ENCODE data around the gene CXCR6.

The CXCR6 gene

GRCh38 chr3:45949432-45949831 lies 6.2 kb downstream of the CXCR6 start:
- no peak for DNase-seq

GRCh38 chr3:45950131-45950530 lies 6.9 kb downstream of the CXCR6 start:
- DNase-seq, result peak; percentile 10

- DNase-seq, result peak; percentile 5
Measured at GRCh38 chr3:45950686-45951600, 7.7 kb downstream of the CXCR6 start.

- DNase-seq, result no peak
Measured at GRCh38 chr3:45951946-45952345, 8.7 kb downstream of the CXCR6 start.

- DNase-seq, result no peak
Measured at GRCh38 chr3:45952456-45952855, 9.2 kb downstream of the CXCR6 start.

DNA sequence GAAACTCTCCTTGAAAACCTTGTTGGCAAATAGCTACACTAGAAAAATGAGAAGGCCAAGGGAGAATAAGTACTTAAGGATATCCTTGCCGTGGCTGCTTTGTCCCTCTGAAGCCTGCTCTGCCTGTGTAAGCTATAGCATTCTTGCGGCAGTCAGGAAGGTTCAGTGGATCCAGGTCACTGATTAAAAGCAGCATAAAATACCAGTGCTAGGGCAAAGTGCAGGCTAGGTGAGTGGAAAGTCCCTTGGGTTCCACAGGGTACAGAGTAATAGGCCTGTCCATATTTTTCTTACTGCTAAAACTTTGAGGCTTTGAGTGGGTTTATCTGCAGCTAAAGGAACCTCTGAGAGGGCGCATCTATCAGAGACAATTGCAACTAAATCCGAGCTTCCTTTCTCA lies 10.3 kb downstream of the CXCR6 start:
- no peak for DNase-seq

DNA sequence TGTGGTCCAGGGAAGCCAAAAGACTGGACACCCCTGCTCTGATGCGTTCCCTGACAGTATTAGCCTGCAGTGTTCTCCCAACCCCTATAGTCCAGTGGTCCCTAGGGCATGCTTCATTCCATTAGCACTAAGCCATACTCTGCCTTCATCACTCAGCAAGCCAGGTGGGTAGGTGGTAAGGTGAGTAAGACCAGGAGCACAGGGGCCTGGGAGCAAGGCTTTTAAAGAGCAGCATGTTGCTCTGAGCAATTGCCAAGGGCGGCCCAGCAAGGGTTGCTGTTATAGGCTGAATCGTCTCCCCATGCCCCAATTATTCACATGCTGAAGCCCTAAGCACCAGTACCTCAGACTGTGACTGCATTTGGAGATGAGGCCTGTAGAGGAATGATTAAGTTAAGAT lies 11.0 kb downstream of the CXCR6 start:
- DNase-seq, result no peak

- DNase-seq, result no peak
Measured at GRCh38 chr3:45955017-45955647, 11.9 kb downstream of the CXCR6 start.

DNA sequence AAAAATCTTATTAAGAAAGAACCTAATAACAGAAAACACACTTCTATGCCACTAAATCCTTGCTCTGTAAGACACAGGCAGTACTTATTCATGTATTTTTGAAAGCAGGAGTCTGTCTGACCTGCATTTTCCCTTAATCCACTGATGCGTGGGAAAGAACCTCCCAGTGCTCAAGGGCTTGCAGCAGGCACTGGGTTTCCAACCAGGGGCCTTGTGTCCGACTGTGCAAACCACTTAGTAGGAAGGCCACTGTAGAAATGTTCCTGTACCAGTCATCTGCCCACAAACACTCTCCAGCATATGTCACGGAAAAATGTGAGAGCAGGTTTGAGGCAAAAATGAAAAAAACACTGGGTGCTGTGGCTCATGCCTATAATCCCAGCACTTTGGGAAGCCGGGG lies 12.4 kb downstream of the CXCR6 start:
- DNase-seq, result no peak

DNA sequence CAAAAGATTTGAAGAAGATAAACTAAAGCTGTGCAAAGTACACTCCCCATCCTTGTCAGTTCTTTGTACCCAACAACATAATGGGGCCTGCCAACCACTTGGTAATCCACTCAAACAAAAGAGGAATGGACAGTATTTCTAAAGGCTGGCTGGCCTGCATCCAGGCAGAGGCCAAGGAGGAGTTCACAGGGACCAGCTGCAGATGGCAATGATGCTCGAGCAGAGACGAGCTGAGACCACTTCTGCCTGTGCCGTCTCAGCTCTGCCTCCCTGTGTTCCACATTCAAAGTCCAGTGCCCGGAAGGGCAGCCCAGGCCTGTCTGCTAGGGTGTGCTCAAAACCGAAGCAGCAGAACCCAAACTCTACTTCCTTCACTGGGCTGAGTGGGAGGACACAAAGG lies 14.3 kb downstream of the CXCR6 start:
- DNase-seq, result no peak

GRCh38 chr3:45958321-45958791 lies 15.1 kb downstream of the CXCR6 start:
- DNase-seq, result no peak

DNA sequence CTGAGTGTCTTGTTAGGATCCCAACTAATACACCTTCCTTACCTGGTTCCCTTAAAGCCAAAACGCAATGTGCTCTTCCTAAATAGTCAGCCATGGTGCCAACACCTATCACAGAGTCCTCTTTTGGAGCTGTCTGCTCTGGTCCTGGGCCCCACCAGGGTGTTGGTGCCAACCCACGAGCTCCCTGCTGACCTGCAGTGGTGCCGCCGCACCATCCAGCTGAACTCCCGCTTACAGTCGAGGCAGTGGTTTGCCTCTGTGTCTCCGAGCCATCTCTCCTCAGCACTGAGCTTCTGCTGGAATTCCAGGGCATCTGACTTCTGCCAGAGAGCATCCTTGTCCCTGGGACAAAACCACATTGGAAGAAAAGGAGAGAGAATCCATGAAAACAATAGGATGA lies 15.9 kb downstream of the CXCR6 start:
- no peak for DNase-seq

- no peak for DNase-seq
Measured at GRCh38 chr3:45960289-45960688, 17.0 kb downstream of the CXCR6 start.

DNA sequence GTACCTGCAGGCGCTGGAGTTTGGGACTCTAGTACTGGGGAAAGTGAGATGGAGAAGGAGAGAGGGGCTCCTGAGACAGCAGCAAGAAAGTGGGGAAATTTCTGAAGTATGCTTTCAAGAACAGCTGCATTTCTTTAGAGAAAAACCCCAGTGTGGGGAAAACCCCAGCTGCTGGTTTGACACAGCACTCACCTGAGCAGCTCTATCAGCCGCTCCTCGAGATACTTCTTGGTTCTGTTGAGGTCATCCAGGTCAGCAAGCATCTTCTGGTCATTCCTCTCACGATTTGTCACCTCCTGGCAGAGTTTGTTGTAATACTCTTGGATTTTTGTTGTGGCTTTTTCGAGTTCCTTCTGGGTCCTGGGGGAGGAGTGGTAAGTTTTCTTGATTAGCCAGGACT lies 18.8 kb downstream of the CXCR6 start:
- no peak for DNase-seq

GRCh38 chr3:45964139-45964538 lies 20.9 kb downstream of the CXCR6 start:
- no peak for DNase-seq

- DNase-seq, result no peak
Measured at GRCh38 chr3:45965253-45965652, 22.0 kb downstream of the CXCR6 start.

DNA sequence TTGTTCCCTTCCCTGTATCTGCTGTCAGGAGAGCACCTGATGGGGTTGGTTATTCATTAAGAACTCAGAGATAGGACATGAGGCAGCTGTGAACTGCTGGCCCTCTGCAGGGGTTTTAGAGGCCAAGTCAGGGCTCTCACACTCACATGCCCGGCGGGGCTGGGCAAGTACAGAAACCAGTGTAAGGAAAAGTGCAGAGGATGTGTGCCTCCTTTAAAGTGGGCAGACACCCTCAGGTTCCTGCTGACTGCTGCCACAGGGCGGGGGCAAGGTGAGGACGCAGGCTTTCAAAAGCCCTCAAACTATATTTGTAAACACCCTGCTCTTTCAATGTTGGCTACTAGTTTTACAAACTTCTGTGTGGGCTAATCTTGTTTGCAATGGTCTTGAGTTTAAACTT lies 22.4 kb downstream of the CXCR6 start:
- no peak for DNase-seq

- peak; percentile 76 for DNase-seq
Measured at GRCh38 chr3:45966371-45966791, 23.1 kb downstream of the CXCR6 start.

DNA sequence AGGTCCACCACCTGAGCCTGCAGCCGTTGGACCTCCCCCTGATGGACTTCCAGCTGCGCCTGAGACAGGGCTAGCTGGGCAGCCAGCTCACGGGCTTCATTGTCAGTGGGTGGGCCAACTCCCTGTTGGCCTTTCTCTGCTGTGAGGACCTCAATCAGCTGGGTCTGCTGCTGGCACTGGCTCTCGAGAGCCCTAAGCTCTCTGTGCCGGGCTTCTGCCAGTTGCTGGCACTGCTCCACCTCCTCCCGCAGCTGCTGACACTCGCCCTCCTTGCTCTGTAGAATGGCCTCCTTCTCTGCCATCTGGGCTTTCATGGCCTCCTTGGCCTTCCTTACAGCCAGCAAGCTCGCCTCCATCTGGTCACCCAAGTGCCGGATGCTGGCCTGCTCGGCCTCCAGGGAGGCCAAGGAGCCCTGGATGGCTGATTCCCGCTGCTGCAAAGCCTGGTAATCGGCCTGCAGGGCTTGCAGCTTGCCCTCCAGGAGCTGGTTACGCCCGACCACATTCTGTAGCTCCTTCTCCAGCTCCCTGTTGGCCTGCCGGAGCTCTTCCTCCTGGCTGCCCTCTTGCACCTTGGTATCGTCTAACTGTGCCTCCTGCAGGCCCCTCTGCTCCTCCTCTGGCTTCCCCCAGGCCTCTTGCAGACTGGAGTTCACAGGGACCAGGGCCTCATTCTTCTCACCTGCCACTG lies 23.8 kb downstream of the CXCR6 start:
- peak; percentile 51 for DNase-seq

- no peak for DNase-seq
Measured at GRCh38 chr3:45967724-45968123, 24.5 kb downstream of the CXCR6 start.

GRCh38 chr3:45968149-45968548 lies 24.9 kb downstream of the CXCR6 start:
- no peak for DNase-seq

DNA sequence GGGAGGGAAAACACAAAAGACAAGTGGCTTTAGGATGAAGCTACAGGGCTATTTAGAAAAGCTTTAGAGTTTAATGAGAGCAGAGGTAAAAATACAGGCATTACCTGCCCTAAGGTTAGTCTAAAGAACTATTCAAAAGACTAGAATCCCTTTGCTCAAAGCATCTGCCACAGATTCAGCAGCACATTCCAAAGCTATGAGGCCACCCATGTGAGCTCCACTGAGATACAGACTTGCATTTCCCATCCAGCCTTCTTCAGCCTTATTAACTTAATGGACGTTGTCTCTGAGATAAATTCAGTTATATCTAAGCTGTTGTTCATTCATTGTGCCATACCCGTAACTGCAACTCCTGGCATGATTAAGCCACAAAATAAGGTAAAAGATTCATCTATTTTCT lies 25.4 kb downstream of the CXCR6 start:
- no peak for DNase-seq

GRCh38 chr3:45969116-45969515 lies 25.9 kb downstream of the CXCR6 start:
- no peak for DNase-seq

DNA sequence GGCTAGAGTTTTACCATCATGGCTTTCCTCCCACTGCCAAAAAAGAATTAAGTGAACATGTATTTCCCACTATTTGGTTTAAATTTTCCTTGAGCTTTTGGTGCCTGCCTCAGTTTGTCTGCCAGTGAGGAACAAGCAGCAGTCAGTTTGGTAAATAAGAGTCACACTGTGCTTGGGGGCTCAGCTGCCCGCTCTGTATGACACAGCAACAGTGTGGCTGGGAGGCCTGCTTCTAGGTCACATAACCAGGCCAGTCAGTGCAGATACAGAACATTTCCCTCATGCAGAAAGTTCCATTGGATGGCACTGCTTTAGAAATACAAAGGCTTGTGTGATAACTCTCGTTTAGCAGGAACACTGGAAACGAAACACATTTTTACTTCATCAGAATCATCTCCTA lies 26.7 kb downstream of the CXCR6 start:
- DNase-seq, result no peak

Data from right hindlimb (tissue), 1 donor.